Liver (tissue), 9 donors: ENCODE data around the gene DUSP1. TPM values are rescaled to one million over a fixed set of nuclear protein-coding genes. Genes with fewer than 3 reads are reported as not detected.

Experiments used
- DNase-seq: peaks from one replicate; pipeline ENCODE4 v3.0.0-alpha.2; 2017; ENCODE audit warnings: low spot score
- H3K27ac ChIP-seq, 2 donors: one replicate each; pipeline ENCODE4 v1.7.0; 2013; ENCODE audit warnings: inconsistent platforms in 2 of 2, low read length in 2 of 2, control low read depth in 1 of 2, low read depth in 1 of 2, mild to moderate bottlenecking in 1 of 2
- H3K27me3 ChIP-seq, 4 donors: one replicate each; pipeline versions ENCODE4 v1.6.1 to v1.7.0; 2013; ENCODE audit warnings: low read length in 3 of 4, inconsistent platforms in 1 of 4, mild to moderate bottlenecking in 1 of 4, moderate library complexity in 1 of 4; ENCODE audit not compliant: control insufficient read depth in 4 of 4, insufficient read depth in 4 of 4
- H3K36me3 ChIP-seq, 4 donors: one replicate each; pipeline versions ENCODE4 v1.6.1 to v1.7.0; 2013; ENCODE audit warnings: low read length in 3 of 4, mild to moderate bottlenecking in 3 of 4, low read depth in 1 of 4, moderate library complexity in 1 of 4; ENCODE audit not compliant: control insufficient read depth in 4 of 4, insufficient read depth in 3 of 4
- H3K4me1 ChIP-seq, 4 donors: one replicate each; pipeline versions ENCODE4 v1.6.1 to v1.7.0; 2013; ENCODE audit warnings: low read length in 3 of 4, mild to moderate bottlenecking in 3 of 4, moderate library complexity in 1 of 4; ENCODE audit not compliant: control insufficient read depth in 4 of 4, insufficient read depth in 4 of 4
- H3K4me3 ChIP-seq, 3 donors: one replicate each; pipeline versions ENCODE4 v1.6.1 to v1.7.0; 2013; ENCODE audit warnings: low read length in 3 of 3, control low read depth in 1 of 3, low read depth in 1 of 3, mild to moderate bottlenecking in 1 of 3
- H3K9ac ChIP-seq, 2 donors: one replicate each; pipeline ENCODE4 v1.7.0; 2013; ENCODE audit warnings: low read length in 2 of 2, mild to moderate bottlenecking in 2 of 2, moderate library complexity in 2 of 2, control low read depth in 1 of 2, low read depth in 1 of 2
- H3K9me3 ChIP-seq, 4 donors: one replicate each; pipeline versions ENCODE4 v1.6.1 to v1.7.0; 2013; ENCODE audit warnings: low read length in 3 of 4; ENCODE audit not compliant: control insufficient read depth in 4 of 4
- ATF3 ChIP-seq: IDR thresholded peaks from 2 replicates; pipeline ENCODE4 v1.6.1; 2016; ENCODE audit warnings: antibody characterized with exemption
- EGR1 ChIP-seq, 2 donors: IDR thresholded peaks; 2 replicates each; pipeline ENCODE4 v1.6.1; 2016 to 2018; ENCODE audit warnings: antibody characterized with exemption in 2 of 2, low read depth in 2 of 2
- FOXA1 ChIP-seq: IDR thresholded peaks from 2 replicates; pipeline ENCODE4 v1.6.1; 2016; ENCODE audit warnings: antibody characterized with exemption
- FOXA2 ChIP-seq: IDR thresholded peaks from 2 replicates; pipeline ENCODE4 v1.6.1; 2016; ENCODE audit warnings: antibody characterized with exemption
- GABPA ChIP-seq, 2 donors: IDR thresholded peaks in 1 of 2; conservative IDR thresholded peaks in 1 of 2; 2 replicates each; pipeline ENCODE4 v1.6.1; 2016; ENCODE audit warnings: antibody characterized with exemption in 2 of 2, mild to moderate bottlenecking in 1 of 2, moderate library complexity in 1 of 2
- HNF4A ChIP-seq, 2 donors: conservative IDR thresholded peaks; 2 replicates each; pipeline ENCODE4 v1.6.1; 2016; ENCODE audit warnings: antibody characterized with exemption in 2 of 2, mild to moderate bottlenecking in 2 of 2
- HNF4G ChIP-seq: IDR thresholded peaks from 2 replicates; pipeline ENCODE4 v1.6.1; 2016; ENCODE audit warnings: antibody characterized with exemption
- JUND ChIP-seq, 2 donors: IDR thresholded peaks; 2 replicates each; pipeline ENCODE4 v1.6.1; 2016; ENCODE audit warnings: antibody characterized with exemption in 2 of 2
- NR2F2 ChIP-seq: IDR thresholded peaks from 2 replicates; pipeline ENCODE4 v1.6.1; 2016; ENCODE audit warnings: antibody characterized with exemption
- RAD21 ChIP-seq, 2 donors: IDR thresholded peaks; 2 replicates each; pipeline ENCODE4 v1.6.1; 2016; ENCODE audit warnings: antibody characterized with exemption in 2 of 2, mild to moderate bottlenecking in 2 of 2
- RXRA ChIP-seq, 2 donors: IDR thresholded peaks; 2 replicates each; pipeline ENCODE4 v1.6.1; 2017 to 2018; ENCODE audit warnings: antibody characterized with exemption in 2 of 2, mild to moderate bottlenecking in 1 of 2
- SP1 ChIP-seq: IDR thresholded peaks from 2 replicates; pipeline ENCODE4 v1.6.1; 2018; ENCODE audit warnings: antibody characterized with exemption, mild to moderate bottlenecking
- TAF1 ChIP-seq: conservative IDR thresholded peaks from 2 replicates; pipeline ENCODE4 v1.6.1; 2016; ENCODE audit warnings: antibody characterized with exemption, mild to moderate bottlenecking
- YY1 ChIP-seq: IDR thresholded peaks from 2 replicates; pipeline ENCODE4 v1.6.1; 2016; ENCODE audit warnings: antibody characterized with exemption, mild to moderate bottlenecking
- WGBS: extraction: QIAGEN DNeasy Blood & Tissue Kit; methylation state at CpG from one replicate; pipeline ENCODE4 v1.1.7; 2013; 5-methylcytosine and 5-hydroxymethylcytosine counted together
- polyA plus RNA-seq, 2 donors: library from polyadenylated mRNA; stranded (reverse) in 1 of 2; unstranded in 1 of 2; fragments of 200-250 nt in 1 of 2; fragments of >200 nt in 1 of 2; fragmentation: Nextera tagmentation in 1 of 2; extraction: Ambion mirVana in 1 of 2; gene quantifications; one replicate each; pipeline versions ENCODE4 v1.2.1 to v1.2.3, GENCODE V29; 2013 to 2015
- total RNA-seq, 2 donors: library from RNA; depleted of rRNA; stranded (reverse); fragments of >200 nt; gene quantifications; one replicate each; pipeline ENCODE4 v1.2.3, GENCODE V29; 2014
- TF ChIP-seq, protein P1 (sequence below): IDR thresholded peaks from 2 replicates; pipeline ENCODE4 v1.6.1; 2016; ENCODE audit warnings: antibody characterized with exemption, mild to moderate bottlenecking
- TF ChIP-seq, protein P2 (sequence below): IDR thresholded peaks from 2 replicates; pipeline ENCODE4 v1.6.1; 2016; ENCODE audit warnings: antibody characterized with exemption
- TF ChIP-seq, protein P3 (sequence below): IDR thresholded peaks from 2 replicates; pipeline ENCODE4 v1.6.1; 2016; ENCODE audit warnings: antibody characterized with exemption
- TF ChIP-seq, protein P4 (sequence below): fragments of 150-350 bp; IDR thresholded peaks from 2 replicates; pipeline ENCODE4 v1.5.1; 2017; ENCODE audit warnings: improper control_type of control experiment, low read depth, low read length; ENCODE audit not compliant: missing input control
- donor health status: healthy.
- donor health status: healthy.
- donor health status: healthy.
- donor health status: healthy.
- donor health status: healthy.

Gene DUSP1
- total and polyA plus RNA-seq, 4 donors, result 53.2 to 237 (median 110) TPM

DNA sequence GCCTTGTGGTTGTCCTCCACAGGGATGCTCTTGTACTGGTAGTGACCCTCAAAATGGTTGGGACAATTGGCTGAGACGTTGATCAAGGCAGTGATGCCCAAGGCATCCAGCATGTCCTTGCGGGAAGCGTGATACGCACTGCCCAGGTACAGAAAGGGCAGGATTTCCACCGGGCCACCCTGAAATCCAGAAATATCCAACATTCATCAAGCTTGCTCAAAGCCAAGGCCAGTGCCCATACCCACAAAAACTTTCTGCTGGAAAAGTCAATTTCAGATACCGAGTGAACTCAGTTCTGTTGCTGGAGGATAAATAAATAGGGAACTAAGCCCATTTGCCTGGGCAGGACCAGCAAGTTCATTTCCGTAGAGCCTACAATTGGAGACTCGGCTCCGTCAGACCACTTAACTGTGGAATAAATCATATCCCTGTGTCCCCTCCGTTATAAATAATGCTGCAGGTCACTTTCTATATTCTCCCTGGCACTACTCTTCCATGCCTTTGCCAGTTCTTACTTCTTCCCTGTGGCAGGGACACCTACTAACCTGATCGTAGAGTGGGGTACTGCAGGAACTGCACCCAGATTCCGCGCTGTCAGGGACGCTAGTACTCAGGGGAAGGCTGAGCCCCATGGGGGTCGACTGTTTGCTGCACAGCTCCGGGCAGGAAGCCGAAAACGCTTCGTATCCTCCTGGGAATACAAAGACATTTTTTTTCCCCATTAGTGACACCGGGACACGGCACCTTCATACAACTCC, 1.2 kb downstream of the DUSP1 start:
- Histone ChIP-seq H3K4me3 (peak overlapping the region; percentile 76 to 91 (median 79)), H3K36me3 (peaks cover 0 to 28% (median 13%) of the 10 kb centered on the region in 4 donors), H3K27me3 (no peaks in the 10 kb centered on the region), H3K9me3 (no peaks in the 10 kb centered on the region), H3K4me1 (peaks cover 2 to 33% (median 15%) of the 10 kb centered on the region in 4 donors), H3K9ac (peak overlapping the region; percentile 98), H3K27ac (peak overlapping the region; percentile 89 to 92)
- TF ChIP-seq HNF4A (conservative IDR thresholded peaks at IDR 0.05), result no peak
- TF ChIP-seq ATF3, result no peak
- TF ChIP-seq RXRA (IDR thresholded peaks at IDR 0.05), result no peak
- TF ChIP-seq HNF4G, result no peak
- peak; percentile 15 for TF ChIP-seq SP1
- TF ChIP-seq GABPA (IDR thresholded peaks at IDR 0.05 in 1 of 2, conservative IDR thresholded peaks at IDR 0.05 in 1 of 2), result no peak
- TF ChIP-seq YY1, result no peak
- TF ChIP-seq, protein P1, sequence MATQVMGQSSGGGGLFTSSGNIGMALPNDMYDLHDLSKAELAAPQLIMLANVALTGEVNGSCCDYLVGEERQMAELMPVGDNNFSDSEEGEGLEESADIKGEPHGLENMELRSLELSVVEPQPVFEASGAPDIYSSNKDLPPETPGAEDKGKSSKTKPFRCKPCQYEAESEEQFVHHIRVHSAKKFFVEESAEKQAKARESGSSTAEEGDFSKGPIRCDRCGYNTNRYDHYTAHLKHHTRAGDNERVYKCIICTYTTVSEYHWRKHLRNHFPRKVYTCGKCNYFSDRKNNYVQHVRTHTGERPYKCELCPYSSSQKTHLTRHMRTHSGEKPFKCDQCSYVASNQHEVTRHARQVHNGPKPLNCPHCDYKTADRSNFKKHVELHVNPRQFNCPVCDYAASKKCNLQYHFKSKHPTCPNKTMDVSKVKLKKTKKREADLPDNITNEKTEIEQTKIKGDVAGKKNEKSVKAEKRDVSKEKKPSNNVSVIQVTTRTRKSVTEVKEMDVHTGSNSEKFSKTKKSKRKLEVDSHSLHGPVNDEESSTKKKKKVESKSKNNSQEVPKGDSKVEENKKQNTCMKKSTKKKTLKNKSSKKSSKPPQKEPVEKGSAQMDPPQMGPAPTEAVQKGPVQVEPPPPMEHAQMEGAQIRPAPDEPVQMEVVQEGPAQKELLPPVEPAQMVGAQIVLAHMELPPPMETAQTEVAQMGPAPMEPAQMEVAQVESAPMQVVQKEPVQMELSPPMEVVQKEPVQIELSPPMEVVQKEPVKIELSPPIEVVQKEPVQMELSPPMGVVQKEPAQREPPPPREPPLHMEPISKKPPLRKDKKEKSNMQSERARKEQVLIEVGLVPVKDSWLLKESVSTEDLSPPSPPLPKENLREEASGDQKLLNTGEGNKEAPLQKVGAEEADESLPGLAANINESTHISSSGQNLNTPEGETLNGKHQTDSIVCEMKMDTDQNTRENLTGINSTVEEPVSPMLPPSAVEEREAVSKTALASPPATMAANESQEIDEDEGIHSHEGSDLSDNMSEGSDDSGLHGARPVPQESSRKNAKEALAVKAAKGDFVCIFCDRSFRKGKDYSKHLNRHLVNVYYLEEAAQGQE, result no peak
- TF ChIP-seq FOXA2, result no peak
- peak in 1 of 2 donors; percentile 7 for TF ChIP-seq EGR1 (IDR thresholded peaks at IDR 0.05; ENCODE audit: low read depth in 2 of 2)
- TF ChIP-seq, protein P2, sequence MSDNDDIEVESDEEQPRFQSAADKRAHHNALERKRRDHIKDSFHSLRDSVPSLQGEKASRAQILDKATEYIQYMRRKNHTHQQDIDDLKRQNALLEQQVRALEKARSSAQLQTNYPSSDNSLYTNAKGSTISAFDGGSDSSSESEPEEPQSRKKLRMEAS, result no peak
- peak in 1 of 2 donors; percentile 79 for TF ChIP-seq JUND (IDR thresholded peaks at IDR 0.05)
- TF ChIP-seq RAD21 (IDR thresholded peaks at IDR 0.05), result no peak
- peak; percentile 26 for TF ChIP-seq TAF1
- TF ChIP-seq, protein P3, sequence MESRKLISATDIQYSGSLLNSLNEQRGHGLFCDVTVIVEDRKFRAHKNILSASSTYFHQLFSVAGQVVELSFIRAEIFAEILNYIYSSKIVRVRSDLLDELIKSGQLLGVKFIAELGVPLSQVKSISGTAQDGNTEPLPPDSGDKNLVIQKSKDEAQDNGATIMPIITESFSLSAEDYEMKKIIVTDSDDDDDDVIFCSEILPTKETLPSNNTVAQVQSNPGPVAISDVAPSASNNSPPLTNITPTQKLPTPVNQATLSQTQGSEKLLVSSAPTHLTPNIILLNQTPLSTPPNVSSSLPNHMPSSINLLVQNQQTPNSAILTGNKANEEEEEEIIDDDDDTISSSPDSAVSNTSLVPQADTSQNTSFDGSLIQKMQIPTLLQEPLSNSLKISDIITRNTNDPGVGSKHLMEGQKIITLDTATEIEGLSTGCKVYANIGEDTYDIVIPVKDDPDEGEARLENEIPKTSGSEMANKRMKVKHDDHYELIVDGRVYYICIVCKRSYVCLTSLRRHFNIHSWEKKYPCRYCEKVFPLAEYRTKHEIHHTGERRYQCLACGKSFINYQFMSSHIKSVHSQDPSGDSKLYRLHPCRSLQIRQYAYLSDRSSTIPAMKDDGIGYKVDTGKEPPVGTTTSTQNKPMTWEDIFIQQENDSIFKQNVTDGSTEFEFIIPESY, result no peak
- TF ChIP-seq, protein P4, sequence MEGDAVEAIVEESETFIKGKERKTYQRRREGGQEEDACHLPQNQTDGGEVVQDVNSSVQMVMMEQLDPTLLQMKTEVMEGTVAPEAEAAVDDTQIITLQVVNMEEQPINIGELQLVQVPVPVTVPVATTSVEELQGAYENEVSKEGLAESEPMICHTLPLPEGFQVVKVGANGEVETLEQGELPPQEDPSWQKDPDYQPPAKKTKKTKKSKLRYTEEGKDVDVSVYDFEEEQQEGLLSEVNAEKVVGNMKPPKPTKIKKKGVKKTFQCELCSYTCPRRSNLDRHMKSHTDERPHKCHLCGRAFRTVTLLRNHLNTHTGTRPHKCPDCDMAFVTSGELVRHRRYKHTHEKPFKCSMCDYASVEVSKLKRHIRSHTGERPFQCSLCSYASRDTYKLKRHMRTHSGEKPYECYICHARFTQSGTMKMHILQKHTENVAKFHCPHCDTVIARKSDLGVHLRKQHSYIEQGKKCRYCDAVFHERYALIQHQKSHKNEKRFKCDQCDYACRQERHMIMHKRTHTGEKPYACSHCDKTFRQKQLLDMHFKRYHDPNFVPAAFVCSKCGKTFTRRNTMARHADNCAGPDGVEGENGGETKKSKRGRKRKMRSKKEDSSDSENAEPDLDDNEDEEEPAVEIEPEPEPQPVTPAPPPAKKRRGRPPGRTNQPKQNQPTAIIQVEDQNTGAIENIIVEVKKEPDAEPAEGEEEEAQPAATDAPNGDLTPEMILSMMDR, result peak; percentile 15
- TF ChIP-seq NR2F2, result peak; percentile 6
- TF ChIP-seq FOXA1, result no peak
- 11% methylated on average over 21 of the region's 21 CpGs for WGBS
- peak; percentile 55 for DNase-seq
